PC-9 (cell line): ENCODE results near the gene GPR37L1. TPM values are rescaled to one million over a fixed set of nuclear protein-coding genes. Genes with fewer than 3 reads are reported as not detected.

Experiments
- BruUV-seq: library from RNA; stranded (reverse); fragments of 400-500 nt; replicated peaks from 2 replicates; lab custom pipeline; 2021; lab: Mats Ljungman, UMichigan
- CTCF ChIA-PET: fragments of 300-600 bp; sonication (Branson Sonifier 250); formaldehyde crosslinking; loops from one replicate; lab custom pipeline; 2022; ENCODE audit warnings: antibody characterized with exemption; lab: Charles Lee
- POLR2A ChIA-PET: fragments of 300-600 bp; sonication (Branson Sonifier 250); formaldehyde crosslinking; loops from one replicate; lab custom pipeline; 2022; ENCODE audit warnings: antibody characterized with exemption; ENCODE audit not compliant: unreplicated experiment; lab: Charles Lee
- DNase-seq, 2 experiments: peaks; one replicate each; pipeline versions ENCODE4 v3.0.0 to v3.0.0-alpha.2; 2015 to 2022; ENCODE audit warnings: mixed read lengths in 1 of 2
- H2AFZ ChIP-seq: fragments of 200-600 bp; sonication (generic); 2 replicates; pipeline ENCODE4 v1.8.1; 2017; ENCODE audit warnings: antibody characterized with exemption
- H3F3A ChIP-seq: fragments of 200-600 bp; sonication (generic); 2 replicates; pipeline ENCODE4 v1.8.1; 2017; ENCODE audit warnings: antibody characterized with exemption, mild to moderate bottlenecking, low read depth; ENCODE audit not compliant: insufficient read depth
- H3K27ac ChIP-seq: fragments of 200-600 bp; sonication (generic); 2 replicates; pipeline ENCODE4 v1.6.1; 2016; ENCODE audit warnings: mixed run types
- H3K27me3 ChIP-seq: fragments of 200-600 bp; sonication (generic); 2 replicates; pipeline ENCODE4 v1.6.1; 2016; ENCODE audit warnings: low read depth, mixed run types; ENCODE audit not compliant: insufficient read depth
- H3K36me3 ChIP-seq: fragments of 200-600 bp; sonication (generic); 2 replicates; pipeline ENCODE4 v1.6.1; 2016; ENCODE audit warnings: low read depth, mixed run types
- H3K4me1 ChIP-seq: fragments of 200-600 bp; sonication (generic); replicated peaks from 2 replicates; pipeline ENCODE4 v1.6.1; 2016; ENCODE audit warnings: mixed run types; ENCODE audit not compliant: insufficient read depth
- H3K4me2 ChIP-seq: fragments of 200-600 bp; sonication (generic); 2 replicates; pipeline ENCODE4 v1.6.1; 2017; ENCODE audit warnings: mixed run types
- H3K4me3 ChIP-seq: fragments of 200-600 bp; sonication (generic); 2 replicates; pipeline ENCODE4 v1.6.1; 2016; ENCODE audit warnings: mixed run types
- H3K79me2 ChIP-seq: fragments of 200-600 bp; sonication (generic); 2 replicates; pipeline ENCODE4 v1.6.1; 2017; ENCODE audit warnings: low read depth, mixed run types
- H3K9me2 ChIP-seq: fragments of 200-600 bp; sonication (generic); 2 replicates; pipeline ENCODE4 v1.8.1; 2017; ENCODE audit warnings: mild to moderate bottlenecking; ENCODE audit not compliant: insufficient read depth
- H3K9me3 ChIP-seq: fragments of 200-600 bp; sonication (generic); 2 replicates; pipeline ENCODE4 v1.8.1; 2016; ENCODE audit warnings: low read depth; ENCODE audit not compliant: insufficient read depth
- H4K20me1 ChIP-seq: fragments of 200-600 bp; sonication (generic); 2 replicates; pipeline ENCODE4 v1.8.1; 2017; ENCODE audit not compliant: insufficient read depth
- EZH2 ChIP-seq: fragments of 200-600 bp; sonication (generic); IDR thresholded peaks from 2 replicates; pipeline ENCODE4 v1.8.0; 2017; ENCODE audit warnings: antibody characterized with exemption, low read depth
- intact Hi-C: fragments of 100-400 bp; cut with micrococcal nuclease; formaldehyde crosslinking; loops from one replicate; pipeline ENCODE4 v1.10.0; 2022; ENCODE audit not compliant: unreplicated experiment
- total RNA-seq: library from RNA; stranded (reverse); gene quantifications from 2 replicates; pipeline ENCODE4 v1.2.3, GENCODE V29; 2021
- TF ChIP-seq, protein P1 (sequence below): fragments of 200-600 bp; sonication (generic); conservative IDR thresholded peaks from 2 replicates; pipeline ENCODE4 v1.6.1; 2017; ENCODE audit warnings: mixed run types, antibody characterized with exemption, mild to moderate bottlenecking, moderate library complexity

GPR37L1 gene
- total RNA-seq, 1 experiment from 2014 or later = 0.33 TPM

DNA sequence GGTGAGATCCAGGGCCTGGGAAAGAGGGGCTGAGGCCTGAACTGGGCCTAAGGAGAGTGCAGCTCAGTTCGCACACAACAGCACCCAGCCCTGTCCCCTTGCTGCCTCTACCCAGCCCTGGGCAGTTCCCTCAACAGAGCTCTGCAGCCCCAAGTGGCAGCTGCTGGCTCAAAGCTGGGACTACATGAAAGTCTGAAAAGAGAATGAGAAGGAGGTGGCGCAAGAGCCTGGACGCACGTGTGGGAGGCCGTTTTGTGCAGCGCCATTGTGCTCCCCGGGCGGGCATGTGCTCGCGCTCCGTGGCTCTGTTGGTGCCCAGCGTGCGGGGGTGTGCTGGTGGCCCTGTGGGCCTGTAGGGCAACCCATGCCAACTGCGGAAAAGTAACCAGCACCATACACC lies 10.3 kb downstream of the GPR37L1 start:
- Histone ChIP-seq H3F3A (peaks cover 23% of the 10 kb centered on the region), H3K9me2 (no peaks in the 10 kb centered on the region), H3K4me3 (no peak overlapping the region), H3K4me1 (peaks cover 12% of the 10 kb centered on the region), H3K9me3 (no peaks in the 10 kb centered on the region), H4K20me1 (no peaks in the 10 kb centered on the region; the same call in 1 of the 2 replicates), H3K4me2 (no peak overlapping the region), H3K36me3 (0 out of 2 replicates have a peak, but pooled peaks cover 6% of the 10 kb centered on the region), H2AFZ (no peak overlapping the region), H3K27me3 (no peaks in the 10 kb centered on the region), H3K79me2 (no peaks in the 10 kb centered on the region), H3K27ac (no peak overlapping the region)
- ChIA-PET CTCF (no interaction called here), POLR2A (no interaction called here)
- no TSS peak for BruUV-seq
- no peak for TF ChIP-seq EZH2
- DNase-seq = no peak
- intact Hi-C loops = no loop called here

DNA sequence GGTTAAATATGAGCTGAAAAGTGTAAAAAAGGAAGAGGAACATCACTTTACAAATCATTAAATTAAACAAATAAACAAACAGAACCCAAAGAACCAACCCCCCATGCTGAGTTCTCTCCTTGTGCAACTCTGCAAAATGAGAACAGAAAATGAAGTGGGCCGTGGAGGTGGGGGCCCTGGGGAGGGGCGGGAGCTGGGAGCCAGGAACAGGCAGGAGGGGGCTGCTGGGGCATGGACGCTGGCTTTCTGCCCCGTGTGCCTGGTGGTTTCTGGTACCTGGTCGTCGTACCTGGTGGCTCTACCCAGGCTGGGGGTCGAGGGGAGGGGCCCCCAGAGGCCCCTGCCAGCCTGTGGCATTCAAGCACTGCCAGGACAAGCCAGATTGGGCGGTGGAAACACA lies 10.8 kb downstream of the GPR37L1 start:
- H4K20me1 ChIP-seq = no peaks in the 10 kb centered on the region; the same call in 1 of the 2 replicates
- no peaks in the 10 kb centered on the region for H3K9me2 ChIP-seq

DNA sequence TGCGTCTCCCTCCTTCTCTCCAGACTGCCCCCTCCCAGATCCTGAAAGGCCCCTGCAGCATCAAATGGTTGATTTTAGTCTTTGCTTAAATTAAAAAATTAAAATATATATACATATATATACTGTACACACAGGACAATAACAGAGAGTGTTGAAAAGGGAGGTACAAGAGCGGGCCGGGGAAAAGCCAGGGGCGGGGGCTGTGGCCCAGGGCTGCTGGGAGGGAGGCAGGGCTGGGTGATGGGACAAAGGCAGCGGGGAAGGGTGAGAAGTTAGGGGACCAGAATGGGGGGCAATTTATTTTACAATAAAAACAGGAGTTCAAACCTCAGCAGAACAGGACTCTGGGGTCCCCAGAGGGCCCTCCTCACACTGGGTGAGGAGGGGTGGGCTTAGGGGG lies 11.3 kb downstream of the GPR37L1 start:
- DNase-seq = no peak
- Histone ChIP-seq H2AFZ (no peak overlapping the region), H3F3A (peaks cover 25% of the 10 kb centered on the region), H3K27me3 (no peaks in the 10 kb centered on the region), H3K9me2 (no peaks in the 10 kb centered on the region), H3K4me3 (no peak overlapping the region), H3K4me1 (peaks cover 12% of the 10 kb centered on the region), H3K9me3 (no peaks in the 10 kb centered on the region), H3K36me3 (0 out of 2 replicates have a peak, but pooled peaks cover 6% of the 10 kb centered on the region), H3K27ac (no peak overlapping the region), H3K4me2 (no peak overlapping the region), H3K79me2 (peaks cover 5% of the 10 kb centered on the region; the same call in 1 of the 2 replicates), H4K20me1 (peaks cover 2% of the 10 kb centered on the region; the same call in 1 of the 2 replicates)
- BruUV-seq = no TSS peak
- POLR2A ChIA-PET = no interaction called here
- intact Hi-C loops = no loop called here
- no peak for TF ChIP-seq EZH2
- TF ChIP-seq, protein P1, sequence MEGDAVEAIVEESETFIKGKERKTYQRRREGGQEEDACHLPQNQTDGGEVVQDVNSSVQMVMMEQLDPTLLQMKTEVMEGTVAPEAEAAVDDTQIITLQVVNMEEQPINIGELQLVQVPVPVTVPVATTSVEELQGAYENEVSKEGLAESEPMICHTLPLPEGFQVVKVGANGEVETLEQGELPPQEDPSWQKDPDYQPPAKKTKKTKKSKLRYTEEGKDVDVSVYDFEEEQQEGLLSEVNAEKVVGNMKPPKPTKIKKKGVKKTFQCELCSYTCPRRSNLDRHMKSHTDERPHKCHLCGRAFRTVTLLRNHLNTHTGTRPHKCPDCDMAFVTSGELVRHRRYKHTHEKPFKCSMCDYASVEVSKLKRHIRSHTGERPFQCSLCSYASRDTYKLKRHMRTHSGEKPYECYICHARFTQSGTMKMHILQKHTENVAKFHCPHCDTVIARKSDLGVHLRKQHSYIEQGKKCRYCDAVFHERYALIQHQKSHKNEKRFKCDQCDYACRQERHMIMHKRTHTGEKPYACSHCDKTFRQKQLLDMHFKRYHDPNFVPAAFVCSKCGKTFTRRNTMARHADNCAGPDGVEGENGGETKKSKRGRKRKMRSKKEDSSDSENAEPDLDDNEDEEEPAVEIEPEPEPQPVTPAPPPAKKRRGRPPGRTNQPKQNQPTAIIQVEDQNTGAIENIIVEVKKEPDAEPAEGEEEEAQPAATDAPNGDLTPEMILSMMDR = no peak
- CTCF ChIA-PET = interaction anchor here (0.8 kb wide), 1 partner anchor 248 kb away, joined by 3 read pairs; no protein-coding TSS in a partner anchor

More for the DNA sequence above, 10.8 kb downstream of the GPR37L1 start:
- TF ChIP-seq, protein P1 = no peak
- no peak for TF ChIP-seq EZH2
- peaks cover 23% of the 10 kb centered on the region for H3F3A ChIP-seq
- H3K27me3 ChIP-seq = no peaks in the 10 kb centered on the region
- H3K4me3 ChIP-seq = no peak overlapping the region
- no peaks in the 10 kb centered on the region for H3K9me3 ChIP-seq
- H2AFZ ChIP-seq = no peak overlapping the region
- intact Hi-C loops = no loop called here
- no peak overlapping the region for H3K27ac ChIP-seq
- DNase-seq = no peak
- H3K36me3 ChIP-seq = 0 out of 2 replicates have a peak, but pooled peaks cover 6% of the 10 kb centered on the region
- no peaks in the 10 kb centered on the region for H3K79me2 ChIP-seq
- ChIA-PET POLR2A (no interaction called here), CTCF (no interaction called here)
- H3K4me2 ChIP-seq = no peak overlapping the region
- no TSS peak for BruUV-seq
- peaks cover 12% of the 10 kb centered on the region for H3K4me1 ChIP-seq
